HK-2 (cell line): ENCODE measurements around the gene ADCY5.

Source experiments
- DNase-seq: peaks from one replicate; pipeline ENCODE4 v3.0.0-alpha.2; 2018; ENCODE audit not compliant: unreplicated experiment

The ADCY5 gene

DNA sequence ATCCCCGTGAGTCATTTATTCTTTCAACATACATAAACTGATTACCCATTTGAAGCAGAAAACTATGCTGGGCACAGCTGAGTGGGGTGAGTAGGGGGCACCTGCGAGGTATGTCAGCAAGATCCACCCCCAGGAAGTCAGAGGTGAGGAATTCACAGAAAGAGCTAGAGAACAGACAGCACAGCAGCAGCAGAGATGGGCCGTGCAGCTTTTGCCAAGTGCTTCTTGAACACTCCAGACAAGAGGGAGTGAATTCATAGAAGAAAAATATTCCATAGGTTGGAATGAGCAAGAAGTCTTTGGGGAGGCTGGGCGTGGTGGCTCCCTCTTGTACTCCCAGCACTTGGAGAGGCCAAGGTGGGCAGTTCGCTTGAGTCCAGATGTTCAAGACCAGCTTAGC lies 9.4 kb upstream of the ADCY5 start:
- no peak for DNase-seq

DNA sequence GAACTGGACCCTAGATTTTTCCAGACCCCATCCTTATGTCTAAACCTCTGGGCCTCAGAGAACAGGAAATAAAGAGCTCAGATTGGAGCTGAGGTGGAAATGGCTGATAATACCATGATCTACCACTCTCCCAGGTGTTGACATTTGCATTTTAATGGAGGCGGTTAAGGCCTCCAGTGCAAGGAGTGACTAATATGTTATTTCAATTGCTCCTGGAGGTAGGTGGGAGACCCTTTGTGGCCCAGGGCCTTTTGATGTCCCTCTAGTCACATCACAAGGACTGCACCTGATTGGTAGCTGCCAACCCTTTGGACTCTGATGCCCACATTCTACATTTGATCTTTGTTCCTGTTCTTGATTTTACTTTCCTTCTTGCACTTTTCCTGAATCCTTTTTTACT lies 9.0 kb upstream of the ADCY5 start:
- no peak for DNase-seq

DNA sequence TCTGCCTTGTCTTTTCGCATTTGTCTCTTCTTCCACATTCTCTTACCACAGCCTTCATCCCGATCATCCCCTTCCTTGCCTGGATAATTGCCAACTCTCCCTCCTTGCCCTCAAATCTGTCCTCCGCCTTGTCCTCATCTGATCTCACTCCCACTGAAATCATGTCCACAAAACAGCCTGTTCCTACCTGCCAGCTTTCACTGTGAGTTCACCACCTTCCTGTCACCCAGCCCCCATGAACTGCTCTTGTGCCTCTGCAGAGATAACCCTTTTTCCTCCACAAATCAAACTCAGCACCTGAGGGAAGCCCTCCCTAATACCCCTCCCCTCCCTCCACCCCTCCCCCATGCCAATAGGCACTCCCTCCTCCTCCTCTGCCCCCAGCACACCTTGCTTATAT lies 4.8 kb upstream of the ADCY5 start:
- DNase-seq, result no peak

DNA sequence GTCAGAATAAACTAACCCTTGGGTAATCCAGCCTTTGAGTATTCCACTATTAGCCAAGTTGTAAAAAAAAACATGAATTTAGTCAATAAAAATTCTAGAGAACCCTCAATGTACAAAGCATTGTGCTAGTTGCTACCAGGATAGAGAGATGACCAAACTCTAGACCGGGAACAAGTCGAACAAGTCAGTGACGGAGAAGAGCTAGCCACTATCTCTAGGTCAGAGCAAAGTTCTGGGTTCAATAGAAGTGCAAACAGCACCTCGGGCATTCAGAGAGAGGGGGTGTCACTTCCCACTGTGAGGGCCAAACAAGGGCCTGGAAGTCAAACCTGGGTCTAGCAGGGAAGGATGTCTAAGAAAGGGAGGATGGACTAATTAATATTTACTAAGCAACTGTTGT lies 2.3 kb upstream of the ADCY5 start:
- no peak for DNase-seq

DNA sequence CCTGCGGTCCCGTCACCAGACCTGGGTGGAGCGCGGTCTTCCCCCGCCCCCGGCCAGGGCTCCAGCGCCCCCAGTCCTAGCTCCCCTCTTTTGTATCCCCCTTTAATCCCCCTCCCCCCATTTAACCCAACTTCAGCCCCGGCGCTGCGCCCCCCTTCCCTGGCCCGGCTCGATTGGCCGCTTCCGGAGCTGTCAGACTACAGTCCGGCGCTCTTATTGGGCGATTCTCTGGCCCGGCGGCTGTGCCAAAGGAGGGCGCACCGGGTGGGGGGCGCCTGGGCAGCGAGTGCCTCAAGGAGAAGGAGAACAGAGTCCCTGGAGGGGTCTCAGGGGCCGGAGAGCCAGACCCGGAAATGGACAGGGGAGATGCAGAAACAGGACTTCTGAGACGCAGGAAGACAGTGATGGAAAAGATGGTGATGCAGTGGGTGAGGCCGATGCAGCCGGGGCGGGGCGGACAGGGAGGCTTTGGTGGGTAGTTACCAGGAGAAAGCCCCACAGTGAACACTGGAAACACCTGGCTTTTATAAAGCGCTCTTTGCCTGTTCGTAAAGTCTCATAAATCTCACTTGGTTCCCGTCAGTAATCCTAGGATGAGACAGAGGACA lies 1.2 kb upstream of the ADCY5 start:
- DNase-seq, result no peak

DNA sequence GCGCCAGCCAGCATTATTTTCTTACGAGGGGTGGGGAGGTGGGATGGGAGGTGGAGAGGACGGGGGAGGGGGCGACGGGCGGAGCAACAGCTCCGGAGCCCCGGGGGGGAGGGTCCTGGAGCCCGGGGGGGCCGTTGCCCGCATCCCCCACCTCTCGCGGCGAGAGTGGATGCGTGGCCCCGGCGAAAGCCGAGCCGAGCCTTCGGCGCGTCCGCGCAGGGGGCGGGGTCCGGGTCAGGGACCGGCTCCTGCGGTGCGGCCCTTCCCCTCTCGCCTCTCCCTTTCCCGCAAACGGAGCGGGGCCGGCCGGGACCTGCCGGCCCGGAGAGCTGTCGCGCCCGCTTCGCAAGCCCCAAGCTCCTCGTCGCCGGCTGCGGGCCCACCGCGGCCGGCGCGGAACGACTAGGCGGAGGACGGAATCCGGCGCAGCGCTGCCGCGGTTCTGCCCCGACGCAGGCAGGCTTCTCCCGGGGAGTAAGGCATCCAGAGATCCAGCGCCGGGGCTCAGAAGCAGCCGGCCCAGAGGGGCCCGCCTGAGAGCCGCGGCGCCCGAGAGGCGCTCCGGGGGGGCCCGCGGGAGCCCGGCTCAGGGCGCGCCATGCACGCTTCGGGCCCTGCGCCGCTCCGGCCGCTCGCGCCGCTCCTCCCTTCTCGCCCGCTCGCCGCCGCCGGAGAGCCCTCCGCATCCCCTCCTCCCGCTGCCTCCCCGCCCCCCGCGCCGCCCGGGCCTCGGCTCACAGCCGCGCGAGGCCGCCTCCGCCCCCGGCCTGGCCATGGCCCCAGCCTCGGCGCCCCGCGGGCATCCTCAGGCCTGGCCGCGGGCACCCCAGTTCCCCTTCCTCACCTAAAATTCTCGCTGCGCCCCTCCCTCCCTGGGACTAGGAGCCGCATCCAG lies 459 bp upstream of the ADCY5 start:
- peak; percentile 27 for DNase-seq

DNA sequence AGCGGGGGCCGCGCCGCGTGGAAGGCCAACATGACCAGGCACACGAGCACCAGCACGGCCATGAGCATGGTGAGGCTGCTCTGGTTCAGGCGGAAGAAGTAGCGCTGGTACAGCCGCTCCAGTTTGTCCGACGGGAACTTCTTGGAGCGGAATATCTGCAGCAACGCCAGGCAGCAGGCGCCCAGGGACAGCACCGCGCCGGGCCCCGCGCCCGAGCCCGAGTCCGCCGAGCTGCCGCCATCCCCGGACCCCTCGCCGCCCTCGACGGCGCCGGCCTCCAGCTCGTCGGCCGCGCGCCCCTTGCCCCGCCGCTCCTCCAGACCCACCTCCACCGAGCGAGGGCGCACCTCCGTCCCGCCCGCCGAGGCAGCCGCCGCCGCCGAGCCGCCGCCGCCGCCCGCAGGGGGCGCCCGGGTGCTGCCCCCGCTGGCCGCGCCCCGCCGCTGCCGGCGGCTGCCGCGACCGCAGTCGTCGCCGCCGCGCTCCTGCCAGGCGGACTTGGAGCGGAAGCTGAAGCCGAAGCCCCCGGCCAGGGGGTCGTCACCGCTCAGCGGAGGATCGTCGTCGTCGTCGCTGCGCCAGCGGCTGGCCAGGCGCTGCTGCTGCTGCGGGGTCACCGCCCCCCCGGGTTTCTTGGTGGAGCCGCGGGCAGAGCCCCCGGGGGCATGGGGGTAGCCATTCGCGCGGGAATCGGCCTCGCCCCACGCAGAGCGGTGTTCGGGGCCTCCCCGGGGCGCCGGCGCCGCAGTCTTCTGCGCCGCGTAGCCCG lies 957 bp downstream of the ADCY5 start:
- peak; percentile 27 for DNase-seq

DNA sequence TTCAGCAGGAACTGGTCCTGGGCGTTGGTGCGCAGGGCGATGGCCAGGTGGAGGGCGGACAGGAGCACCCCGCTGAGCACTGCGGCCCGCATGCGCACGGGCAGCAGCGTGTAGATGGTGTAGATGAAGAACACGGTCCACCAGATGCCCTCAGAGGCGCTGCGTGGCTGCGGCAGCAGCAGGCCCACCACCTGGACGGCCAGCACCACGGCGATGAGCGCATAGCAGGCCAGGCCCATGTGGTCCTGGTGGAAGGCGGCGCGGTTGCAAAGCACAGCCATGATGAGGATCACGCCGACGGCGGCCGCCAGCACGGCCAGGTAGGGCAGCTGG lies 1.5 kb downstream of the ADCY5 start:
- DNase-seq, result no peak

DNA sequence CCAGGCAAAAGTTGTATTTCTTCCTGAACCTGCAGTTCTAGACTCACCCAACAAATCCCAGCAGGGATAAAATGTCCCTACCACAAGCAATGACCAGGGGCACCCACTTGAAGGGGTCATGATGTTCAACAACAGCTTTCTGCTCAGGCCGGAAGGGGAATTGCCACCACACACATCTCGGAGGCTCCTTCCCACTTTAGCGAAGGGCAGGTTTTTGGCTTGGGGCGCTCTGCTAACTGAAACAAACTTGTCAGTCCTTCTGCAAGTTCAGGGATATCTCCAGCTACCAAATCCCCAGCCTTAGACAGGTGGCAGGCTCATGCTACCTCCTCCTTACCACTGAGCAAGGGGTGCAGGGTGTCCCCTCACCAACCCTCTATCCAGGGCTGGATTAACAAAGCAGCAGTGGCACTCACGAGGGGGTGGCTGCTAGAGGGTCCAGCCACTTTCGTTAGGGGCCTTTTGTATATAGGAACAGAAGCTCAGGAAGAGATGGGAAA lies 2.2 kb downstream of the ADCY5 start:
- DNase-seq, result no peak

DNA sequence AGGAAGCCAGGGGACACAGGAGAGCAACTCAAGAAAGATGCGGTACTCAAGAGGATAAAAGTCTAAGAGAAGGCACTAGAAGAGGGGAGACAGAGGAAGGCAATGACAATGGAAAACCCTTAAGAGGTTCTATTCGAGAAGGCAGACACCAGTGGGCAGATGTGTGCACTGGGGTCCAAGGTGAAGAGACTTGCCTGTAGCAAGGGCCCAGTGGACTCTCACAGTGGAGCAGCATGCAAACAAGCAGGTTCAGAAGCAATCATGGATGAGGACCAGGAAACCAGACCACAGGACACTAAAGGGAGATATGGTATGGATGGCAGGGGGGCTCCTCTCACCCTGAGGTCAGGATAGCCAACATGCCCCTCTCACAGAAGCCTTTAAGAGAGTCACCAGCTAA lies 2.7 kb downstream of the ADCY5 start:
- no peak for DNase-seq

DNA sequence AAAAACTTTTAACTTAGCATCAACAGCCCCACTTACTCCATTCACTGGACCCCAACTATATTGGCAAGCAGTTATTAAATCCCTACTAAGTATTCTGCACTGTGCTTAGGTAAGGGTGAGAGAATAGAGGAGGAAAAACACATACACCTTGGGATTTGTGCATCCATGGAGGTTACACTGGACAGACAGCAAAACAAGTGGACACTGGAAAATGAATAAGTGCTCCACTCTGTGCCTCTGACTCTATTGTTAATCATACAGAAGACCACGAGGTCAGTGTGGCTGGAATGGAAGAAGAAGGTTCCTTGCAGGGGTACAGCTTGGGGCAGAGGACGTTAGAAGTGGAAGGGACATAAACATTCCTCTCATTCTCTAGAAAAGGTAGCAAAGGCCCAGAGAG lies 3.2 kb downstream of the ADCY5 start:
- DNase-seq, result no peak

DNA sequence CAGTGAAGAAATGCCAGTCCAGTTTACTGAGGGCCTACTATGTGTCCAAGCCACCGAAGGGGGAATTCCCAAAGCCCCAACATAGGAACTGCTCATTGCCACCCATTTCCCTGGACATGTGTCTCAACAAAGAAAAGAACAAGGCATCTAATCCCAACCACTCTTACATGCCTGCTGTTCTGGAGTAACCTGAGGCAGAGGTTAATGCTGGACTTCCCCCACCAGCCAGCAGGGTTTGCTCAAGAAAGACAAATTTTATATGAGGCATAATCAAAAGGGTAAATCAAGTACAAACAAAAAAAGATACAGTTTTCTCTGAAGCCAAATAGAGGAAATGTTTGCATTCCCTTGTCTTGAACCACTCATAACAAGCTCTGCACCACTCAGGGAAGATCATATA lies 4.1 kb downstream of the ADCY5 start:
- no peak for DNase-seq

DNA sequence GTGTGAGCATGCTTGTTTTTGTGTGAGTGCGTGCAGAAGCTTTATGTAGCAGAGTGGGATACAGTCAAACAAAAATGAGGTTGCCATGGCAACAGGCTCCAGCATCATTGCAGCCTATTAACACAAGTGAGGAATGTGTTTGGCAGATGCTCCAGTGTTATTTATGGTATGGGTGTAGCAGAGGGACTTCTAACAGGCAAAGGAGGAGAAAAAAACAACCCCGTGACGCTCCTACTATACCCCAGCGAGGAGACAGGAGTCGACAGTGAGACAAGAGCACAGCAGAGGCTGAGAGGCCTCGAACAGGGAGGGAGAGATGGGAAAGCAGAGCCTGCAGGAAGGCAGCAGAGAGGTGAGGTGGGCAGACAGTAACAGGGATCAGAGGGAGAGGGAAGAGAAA lies 4.9 kb downstream of the ADCY5 start:
- no peak for DNase-seq

DNA sequence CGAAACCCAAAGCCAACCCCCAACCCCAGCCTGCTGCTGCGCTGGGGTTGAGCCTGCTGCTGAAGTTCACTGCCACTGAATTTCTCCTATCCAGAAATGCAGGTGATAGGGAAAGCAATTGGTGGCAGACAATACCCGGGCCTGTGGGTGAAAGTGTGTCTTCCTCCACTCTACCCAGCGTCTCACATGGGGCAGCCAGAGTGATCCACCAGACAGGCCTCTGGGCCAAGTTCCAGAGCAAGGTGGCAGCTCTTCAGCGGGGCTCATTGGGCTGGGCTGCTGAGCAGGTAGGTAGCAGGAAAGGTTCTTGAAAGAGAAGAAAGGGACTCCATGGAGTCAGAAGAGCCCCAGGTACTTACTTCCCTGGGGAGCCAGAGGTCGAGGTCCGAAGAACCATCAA lies 6.0 kb downstream of the ADCY5 start:
- DNase-seq, result no peak

DNA sequence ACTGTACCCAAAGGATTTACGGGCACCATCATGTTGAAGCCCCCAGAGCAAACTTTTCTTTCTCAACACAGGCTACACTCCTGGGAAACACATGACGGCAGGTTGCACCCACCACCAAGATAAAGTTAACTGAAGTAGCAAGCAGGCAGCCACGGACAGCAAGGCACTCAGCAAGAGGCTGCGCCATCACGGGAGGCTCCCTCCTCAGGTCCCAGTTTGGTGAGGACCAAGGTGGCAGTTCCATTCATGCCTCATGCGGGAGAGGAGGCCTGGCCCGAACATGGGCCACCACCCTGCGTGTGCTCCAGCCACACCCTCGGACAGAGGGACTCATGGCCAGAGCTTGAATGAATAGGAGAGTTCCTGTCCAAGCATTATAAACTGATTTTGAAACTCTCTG lies 6.8 kb downstream of the ADCY5 start:
- DNase-seq, result no peak

DNA sequence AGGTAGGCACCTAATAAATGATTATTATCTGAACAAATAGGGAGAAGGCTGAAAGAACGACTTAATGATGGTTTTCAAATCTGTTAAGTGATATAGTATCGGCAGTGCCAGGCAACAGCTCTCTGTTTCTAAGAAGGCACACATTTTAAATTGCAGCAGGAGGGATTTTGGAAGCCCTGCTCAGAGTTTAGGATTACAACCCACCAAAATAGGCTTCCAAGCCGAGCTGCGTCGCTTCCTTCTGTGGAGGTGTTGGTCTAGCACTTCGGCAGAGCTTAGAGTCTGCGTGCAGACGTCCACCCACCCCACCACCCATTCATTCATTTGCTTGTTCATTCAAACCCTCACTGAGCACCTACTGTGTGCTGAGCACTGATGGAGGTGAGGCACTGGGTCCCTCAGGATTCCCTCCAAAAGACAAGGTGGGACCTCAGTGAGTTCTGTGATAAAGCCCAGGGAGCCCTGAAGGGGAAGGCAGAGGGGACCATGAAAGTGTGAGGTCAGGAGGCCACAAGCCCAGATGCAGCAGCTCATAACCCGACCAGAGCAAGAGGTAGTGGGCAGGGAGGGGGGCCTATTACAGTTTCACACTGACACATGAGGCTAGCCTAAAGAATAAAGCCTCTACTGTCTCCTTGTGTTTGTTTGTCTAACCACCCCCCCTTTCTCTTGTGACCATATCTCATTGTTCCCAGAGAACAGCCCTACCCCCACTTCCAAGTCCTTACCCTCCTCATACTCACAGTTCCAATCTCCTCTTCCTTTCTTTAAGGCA lies 8.9 kb downstream of the ADCY5 start:
- no peak for DNase-seq

DNA sequence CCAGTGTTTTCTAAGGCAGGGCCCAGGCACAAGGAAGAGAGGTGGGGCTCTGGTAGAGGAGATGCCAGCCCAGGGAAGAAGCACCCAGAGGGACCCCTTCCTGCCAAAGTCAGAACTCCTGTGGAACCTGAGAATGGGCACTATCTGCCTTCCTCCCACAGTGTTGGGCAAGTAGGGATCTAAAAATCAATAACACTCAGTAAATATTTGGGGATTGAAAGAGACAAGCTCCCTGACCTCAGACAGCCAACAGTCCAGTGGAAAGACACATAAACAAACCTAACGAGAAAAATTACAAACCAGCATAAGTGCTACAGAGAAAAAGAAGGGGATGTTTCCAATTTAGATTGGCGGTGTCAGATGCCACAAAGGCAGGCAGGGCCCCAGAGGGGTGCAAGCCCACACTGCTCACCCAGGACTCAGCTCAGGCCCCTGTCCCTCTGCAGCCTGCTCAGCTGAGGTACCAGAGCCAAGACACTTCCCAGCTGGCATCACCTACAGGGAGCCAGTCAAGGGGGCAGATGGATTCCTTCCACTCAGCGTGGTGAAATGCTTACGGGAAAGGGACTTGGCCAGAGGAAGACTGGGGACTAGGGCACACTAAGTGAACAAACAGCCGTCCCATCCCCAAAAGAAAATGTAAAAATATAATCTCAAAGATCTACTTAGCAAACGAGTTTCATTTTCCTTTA lies 15.9 kb downstream of the ADCY5 start:
- no peak for DNase-seq

DNA sequence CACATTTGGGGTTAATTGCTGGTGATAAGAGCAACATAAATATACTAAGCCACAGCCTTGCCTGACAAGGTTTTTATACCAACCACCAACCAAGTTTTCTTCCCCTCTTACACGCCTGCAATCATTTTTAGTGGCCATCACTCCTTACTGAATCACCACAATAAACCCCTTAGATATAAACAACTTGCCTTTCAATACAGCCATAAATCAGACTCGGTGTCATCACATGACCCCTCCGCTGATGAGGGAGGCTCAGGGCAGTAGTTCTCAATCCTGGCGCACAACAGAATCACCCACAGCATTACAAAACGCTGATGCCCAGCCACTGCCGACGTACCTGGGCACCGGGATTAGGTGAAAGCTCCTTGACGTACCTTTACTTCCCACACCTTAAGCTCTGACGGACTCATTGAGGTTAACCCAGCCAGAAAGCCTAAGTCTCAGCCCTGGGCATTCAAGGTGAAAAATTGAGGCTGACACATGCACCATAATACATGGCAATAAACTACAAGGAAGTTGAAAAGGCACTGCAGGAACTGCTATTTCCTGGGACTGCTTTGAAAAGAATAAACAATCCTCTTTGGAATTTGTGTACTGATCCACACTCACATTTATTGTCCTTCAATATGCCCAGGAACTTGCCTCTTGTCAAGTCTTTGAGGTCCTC lies 17.1 kb downstream of the ADCY5 start:
- no peak for DNase-seq

DNA sequence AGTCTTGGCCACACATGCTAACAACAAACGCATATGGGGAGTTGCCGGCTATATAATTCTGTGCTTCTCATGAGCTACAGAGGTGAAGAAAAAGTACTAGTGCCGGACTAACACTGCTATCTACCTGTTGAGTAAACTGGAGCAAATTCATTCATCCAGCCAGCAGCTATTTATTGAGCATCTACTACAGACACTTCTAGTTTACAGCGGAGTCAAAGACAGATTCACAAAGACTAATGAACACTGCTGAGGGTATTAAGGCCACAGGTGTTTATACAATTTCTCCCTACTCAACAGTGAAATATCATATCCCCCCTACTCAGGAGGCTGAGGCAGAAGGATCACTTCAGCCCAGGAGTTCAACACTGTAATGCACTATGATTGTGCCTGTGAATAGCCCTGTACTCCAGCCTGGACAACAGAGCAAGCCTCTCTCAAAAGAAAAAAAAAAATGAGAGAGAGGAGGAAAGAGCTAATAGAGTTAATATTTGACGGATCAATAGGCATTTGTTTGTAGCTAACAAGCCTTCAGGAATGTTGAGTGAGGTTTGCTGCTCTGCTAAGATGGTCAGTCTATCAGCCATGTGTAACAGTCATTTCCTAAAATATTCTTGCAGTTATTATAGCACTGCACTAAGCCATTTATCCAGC lies 17.8 kb downstream of the ADCY5 start:
- DNase-seq, result no peak

DNA sequence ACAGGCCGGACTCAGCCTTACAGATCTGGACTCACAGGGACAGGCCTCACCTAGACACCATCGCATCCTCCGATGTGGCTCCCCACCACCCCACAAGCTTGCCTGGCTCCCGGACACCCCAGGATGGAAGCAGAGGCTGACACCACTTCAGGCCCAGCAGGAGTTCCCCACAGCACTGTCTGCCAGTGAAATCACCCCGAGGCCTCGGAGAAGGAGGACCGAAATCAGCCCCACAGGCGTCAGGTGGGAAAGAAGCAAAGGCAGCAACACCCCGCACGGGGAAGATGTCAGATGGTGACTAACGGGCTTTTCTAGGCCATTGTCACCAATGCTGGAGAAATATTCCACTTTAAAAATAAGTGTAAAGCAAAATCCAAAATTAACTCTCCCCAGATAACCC lies 18.6 kb downstream of the ADCY5 start:
- DNase-seq, result no peak
